Left lung (tissue), 10 donors: ENCODE measurements around the gene VIP. TPM values are rescaled to one million over a fixed set of nuclear protein-coding genes. Genes with fewer than 3 reads are reported as not detected.

ENCODE experiments used
- ATAC-seq: fragments of 200-7000 bp; cut with Tn5 transposase; one replicate; pipeline ENCODE4 v1.9.1; 2020; ENCODE audit warnings: moderate library complexity
- DNase-seq, 4 donors: peaks; one replicate each; pipeline ENCODE4 v3.0.0-alpha.2; 2013 to 2020
- H3K27ac ChIP-seq, 2 donors: fragments of 200-600 bp; sonication (generic) in 1 of 2; one replicate each; pipeline versions ENCODE4 v1.5.0 to v1.8.0; 2020 to 2021
- H3K27me3 ChIP-seq, 2 donors: fragments of 200-600 bp; sonication (generic) in 1 of 2; one replicate each; pipeline versions ENCODE4 v1.5.0 to v1.8.0; 2020 to 2021
- H3K36me3 ChIP-seq, 2 donors: fragments of 200-600 bp; sonication (generic) in 1 of 2; one replicate each; pipeline versions ENCODE4 v1.5.0 to v1.8.0; 2020 to 2021
- H3K4me1 ChIP-seq, 2 donors: fragments of 200-600 bp; one replicate each; pipeline ENCODE4 v1.8.0; 2021
- H3K4me3 ChIP-seq, 2 donors: fragments of 200-600 bp; sonication (generic) in 1 of 2; one replicate each; pipeline versions ENCODE4 v1.5.0 to v1.8.0; 2020 to 2021; ENCODE audit warnings: mild to moderate bottlenecking in 1 of 2
- H3K9me3 ChIP-seq, 2 donors: fragments of 200-600 bp; sonication (generic) in 1 of 2; one replicate each; pipeline versions ENCODE4 v1.5.0 to v1.8.0; 2020 to 2021
- intact Hi-C, 2 donors: fragments of 100-400 bp; cut with DNase I; formaldehyde crosslinking; loops; one replicate each; pipeline versions ENCODE4 v1.11.2 to v1.14.2; 2022
- polyA plus RNA-seq, 6 donors: library from polyadenylated mRNA; unstranded; fragments of 120-200 nt; gene quantifications; one replicate each; pipeline ENCODE4 v1.2.1, GENCODE V29; 2013; ENCODE audit not compliant: insufficient read length in 6 of 6
- total RNA-seq, 2 donors: library from RNA; stranded (reverse); fragmentation: NEBNext Ultra II Directional; extraction: Animal tissue kit (Norgen Biotek cat#: 25700); gene quantifications; one replicate each; pipeline ENCODE4 v1.2.1, GENCODE V29; 2021
- TF ChIP-seq, protein P1 (sequence below), 2 donors: fragments of 200-600 bp; sonication (generic) in 1 of 2; IDR thresholded peaks; one replicate each; pipeline versions ENCODE4 v1.5.0 to v1.8.0; 2021; ENCODE audit warnings: antibody characterized with exemption in 2 of 2
- donor health status: DM: no; HTN: yes; CAD: no.
- donor health status: DM: no; HTN: no; CAD: no.

Gene VIP
- total and polyA plus RNA-seq, 8 donors: 0.23 to 3.8 (median 2.9) TPM

DNA sequence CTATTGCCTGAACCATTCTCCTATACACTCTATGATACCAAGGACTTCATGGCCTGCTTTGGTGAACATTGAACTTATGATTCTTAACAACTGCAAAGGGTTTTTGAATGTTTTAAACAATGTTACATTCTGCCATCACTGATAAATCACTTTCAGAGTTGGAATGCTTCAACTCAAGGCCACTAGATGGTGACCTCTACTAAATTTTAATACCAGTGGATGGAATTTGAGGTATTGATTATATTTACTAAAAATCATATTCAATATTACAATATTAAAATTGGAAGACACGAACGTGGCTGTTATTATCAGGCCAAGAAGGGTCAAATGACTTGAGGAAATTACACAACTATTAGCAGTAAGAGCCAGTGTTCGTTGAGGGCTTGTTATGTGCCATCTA is 34.3 kb upstream of the VIP start:
- ATAC-seq (no peak), DNase-seq (no peak)
- peaks cover 0 to 11% of the 10 kb centered on the region in 2 donors for H3K9me3 ChIP-seq
- H3K4me1 ChIP-seq: no peaks in the 10 kb centered on the region
- no peak overlapping the region for H3K4me3 ChIP-seq
- TF ChIP-seq, protein P1, sequence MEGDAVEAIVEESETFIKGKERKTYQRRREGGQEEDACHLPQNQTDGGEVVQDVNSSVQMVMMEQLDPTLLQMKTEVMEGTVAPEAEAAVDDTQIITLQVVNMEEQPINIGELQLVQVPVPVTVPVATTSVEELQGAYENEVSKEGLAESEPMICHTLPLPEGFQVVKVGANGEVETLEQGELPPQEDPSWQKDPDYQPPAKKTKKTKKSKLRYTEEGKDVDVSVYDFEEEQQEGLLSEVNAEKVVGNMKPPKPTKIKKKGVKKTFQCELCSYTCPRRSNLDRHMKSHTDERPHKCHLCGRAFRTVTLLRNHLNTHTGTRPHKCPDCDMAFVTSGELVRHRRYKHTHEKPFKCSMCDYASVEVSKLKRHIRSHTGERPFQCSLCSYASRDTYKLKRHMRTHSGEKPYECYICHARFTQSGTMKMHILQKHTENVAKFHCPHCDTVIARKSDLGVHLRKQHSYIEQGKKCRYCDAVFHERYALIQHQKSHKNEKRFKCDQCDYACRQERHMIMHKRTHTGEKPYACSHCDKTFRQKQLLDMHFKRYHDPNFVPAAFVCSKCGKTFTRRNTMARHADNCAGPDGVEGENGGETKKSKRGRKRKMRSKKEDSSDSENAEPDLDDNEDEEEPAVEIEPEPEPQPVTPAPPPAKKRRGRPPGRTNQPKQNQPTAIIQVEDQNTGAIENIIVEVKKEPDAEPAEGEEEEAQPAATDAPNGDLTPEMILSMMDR (IDR thresholded peaks at IDR 0.05): no peak
- intact Hi-C loops: no loop called here
- H3K36me3 ChIP-seq: no peaks in the 10 kb centered on the region
- no peaks in the 10 kb centered on the region for H3K27me3 ChIP-seq
- H3K27ac ChIP-seq: no peak overlapping the region

DNA sequence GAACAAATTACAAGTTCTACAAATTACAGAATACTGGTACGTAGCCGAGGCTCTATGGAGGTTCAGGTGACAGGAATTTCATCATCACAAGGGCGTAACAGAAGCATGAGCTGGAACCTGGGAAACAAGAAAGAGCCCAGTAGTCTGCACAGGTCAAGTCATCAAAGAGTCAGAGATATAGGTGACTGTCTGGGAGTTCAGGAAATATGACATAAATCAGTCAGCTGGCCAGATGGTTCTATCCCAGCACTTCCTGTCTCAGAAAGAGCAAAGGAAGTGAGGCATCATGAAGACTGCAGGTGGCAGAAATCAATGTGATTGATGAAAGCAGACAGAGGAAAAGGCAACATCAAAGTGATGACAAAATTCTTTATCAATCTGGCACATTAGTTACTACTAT is 29.6 kb upstream of the VIP start:
- no peak overlapping the region for H3K27ac ChIP-seq
- H3K4me1 ChIP-seq: no peaks in the 10 kb centered on the region
- no peaks in the 10 kb centered on the region for H3K36me3 ChIP-seq
- DNase-seq (no peak), ATAC-seq (no peak)
- no peaks in the 10 kb centered on the region for H3K9me3 ChIP-seq
- H3K4me3 ChIP-seq: no peak overlapping the region
- TF ChIP-seq, protein P1 (IDR thresholded peaks at IDR 0.05): no peak
- intact Hi-C loops: no loop called here
- H3K27me3 ChIP-seq: no peaks in the 10 kb centered on the region

DNA sequence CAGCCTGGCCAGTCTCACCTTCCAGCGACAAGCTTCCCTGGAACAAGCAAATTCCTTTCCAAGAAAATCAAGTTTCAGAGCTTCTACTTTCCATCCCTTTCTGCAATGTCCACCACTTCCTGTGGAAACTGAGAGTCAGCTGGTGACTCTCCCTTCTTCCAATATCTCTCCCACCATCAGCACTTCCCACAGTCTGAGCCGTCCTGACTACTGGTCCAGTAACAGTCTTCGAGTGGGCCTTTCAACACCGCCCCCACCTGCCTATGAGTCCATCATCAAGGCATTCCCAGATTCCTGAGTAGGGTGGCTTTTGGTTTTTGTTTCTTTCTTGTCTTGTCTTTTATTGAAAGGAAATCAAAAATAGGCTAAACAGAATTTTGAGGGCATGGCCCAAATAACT is 28.6 kb upstream of the VIP start:
- no peak overlapping the region for H3K27ac ChIP-seq
- no peaks in the 10 kb centered on the region for H3K27me3 ChIP-seq
- DNase-seq (no peak), ATAC-seq (no peak)
- no peaks in the 10 kb centered on the region for H3K9me3 ChIP-seq
- no peaks in the 10 kb centered on the region for H3K4me1 ChIP-seq
- intact Hi-C loops: no loop called here
- H3K36me3 ChIP-seq: no peaks in the 10 kb centered on the region
- TF ChIP-seq, protein P1 (IDR thresholded peaks at IDR 0.05): no peak
- H3K4me3 ChIP-seq: no peak overlapping the region

DNA sequence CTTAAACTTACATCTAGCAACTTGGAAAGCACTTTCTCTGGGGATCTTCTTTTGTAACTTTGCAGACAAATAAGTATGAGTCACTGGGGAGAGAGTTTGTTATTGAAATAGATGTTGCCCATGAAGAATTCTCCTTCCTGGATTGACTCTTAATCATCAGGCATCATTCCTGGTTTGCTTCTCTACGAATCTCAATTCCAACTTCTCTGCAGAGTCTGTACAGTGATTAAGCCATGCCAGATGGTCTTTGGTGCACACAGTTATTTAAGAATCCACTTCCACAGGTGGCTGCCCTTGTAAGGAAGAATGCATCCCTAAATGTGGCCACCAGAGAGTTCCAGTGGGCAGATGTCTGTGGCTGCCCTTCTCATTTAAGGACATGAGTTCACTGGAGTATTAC is 27.2 kb upstream of the VIP start:
- no peak for ATAC-seq
- no peaks in the 10 kb centered on the region for H3K27me3 ChIP-seq
- no peak overlapping the region for H3K4me3 ChIP-seq
- no peaks in the 10 kb centered on the region for H3K4me1 ChIP-seq
- no peak for DNase-seq
- intact Hi-C loops: no loop called here
- no peaks in the 10 kb centered on the region for H3K36me3 ChIP-seq
- TF ChIP-seq, protein P1 (IDR thresholded peaks at IDR 0.05): no peak
- H3K27ac ChIP-seq: no peak overlapping the region
- no peaks in the 10 kb centered on the region for H3K9me3 ChIP-seq

DNA sequence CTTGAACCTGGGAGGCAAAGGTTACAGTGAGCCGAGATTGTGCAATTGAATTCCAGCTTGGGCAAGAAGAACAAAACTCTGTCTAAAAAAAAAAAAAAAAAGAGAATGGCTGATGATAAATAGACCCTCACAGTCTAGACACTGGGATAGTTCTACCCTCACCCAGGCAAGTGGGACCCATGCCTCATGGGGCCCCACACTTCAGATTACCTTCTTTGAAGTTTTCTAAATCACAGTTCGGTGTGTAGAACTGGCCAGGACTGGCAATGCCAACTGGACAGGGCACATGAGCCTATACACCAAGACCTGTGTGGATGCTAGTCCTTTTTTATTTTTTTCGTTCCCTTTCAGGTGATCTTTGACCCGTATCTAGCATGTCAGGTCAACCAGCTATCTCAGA is 24.3 kb upstream of the VIP start:
- intact Hi-C loops: no loop called here
- ATAC-seq (no peak), DNase-seq (no peak)
- Histone ChIP-seq H3K27ac (no peak overlapping the region), H3K4me3 (no peak overlapping the region), H3K4me1 (no peaks in the 10 kb centered on the region), H3K27me3 (no peaks in the 10 kb centered on the region), H3K9me3 (no peaks in the 10 kb centered on the region), H3K36me3 (no peaks in the 10 kb centered on the region)
- TF ChIP-seq, protein P1 (IDR thresholded peaks at IDR 0.05): no peak
